Erythroblast (primary cell): ENCODE data around the gene CACNA1C.

ENCODE experiments used
- GATA1 ChIP-seq: IDR thresholded peaks from 2 replicates; pipeline ENCODE4 v1.6.1; 2011; ENCODE audit warnings: low read depth, mild to moderate bottlenecking, control low read depth, low read length, moderate library complexity
- POLR2A ChIP-seq: IDR thresholded peaks from 2 replicates; pipeline ENCODE4 v1.6.1; 2011; ENCODE audit warnings: mild to moderate bottlenecking, low read length

GRCh38 chr12:2101359-2101758 is 48.6 kb downstream of the CACNA1C start:
- TF ChIP-seq POLR2A (no peak), GATA1 (no peak)
